ENCODE data around the gene TRABD2B. TPM values are rescaled to one million over a fixed set of nuclear protein-coding genes. Genes with fewer than 3 reads are reported as not detected.

The TRABD2B gene
- polyA plus RNA-seq, 1 donor, result 3.0 TPM

- Histone ChIP-seq H3K27ac (ENCODE audit: low read length) (no peak overlapping the region), H3K36me3 (ENCODE audit: control insufficient read depth, insufficient read depth, low read length) (peaks cover 10% of the 10 kb centered on the region), H3K9me3 (ENCODE audit: control insufficient read depth, low read depth, low read length) (no peaks in the 10 kb centered on the region), H3K4me3 (ENCODE audit: low read length) (no peak overlapping the region), H3K4me1 (ENCODE audit: control insufficient read depth, insufficient read depth, low read length) (no peaks in the 10 kb centered on the region), H3K27me3 (ENCODE audit: control insufficient read depth, insufficient read depth, low read length) (no peaks in the 10 kb centered on the region)
- DNase-seq, result no peak
- WGBS (ENCODE audit: insufficient coverage, low lambda C conversion rate), result no CpG with 5 or more reads among the region's 6 CpGs
Observed at GRCh38 chr1:47796626-47797025, 200.6 kb downstream of the TRABD2B start.

- H3K4me1 ChIP-seq (ENCODE audit: control insufficient read depth, insufficient read depth, low read length), result no peaks in the 10 kb centered on the region
Observed at GRCh38 chr1:47795102-47795501, 202.1 kb downstream of the TRABD2B start.

GRCh38 chr1:47794530-47794929 lies 202.7 kb downstream of the TRABD2B start:
- no peaks in the 10 kb centered on the region for H3K9me3 ChIP-seq (ENCODE audit: control insufficient read depth, low read depth, low read length)
- H3K4me1 ChIP-seq (ENCODE audit: control insufficient read depth, insufficient read depth, low read length), result no peaks in the 10 kb centered on the region
- no peak for DNase-seq
- no peak overlapping the region for H3K27ac ChIP-seq (ENCODE audit: low read length)
- no peaks in the 10 kb centered on the region for H3K27me3 ChIP-seq (ENCODE audit: control insufficient read depth, insufficient read depth, low read length)
- peaks cover 5% of the 10 kb centered on the region for H3K36me3 ChIP-seq (ENCODE audit: control insufficient read depth, insufficient read depth, low read length)
- no peak overlapping the region for H3K4me3 ChIP-seq (ENCODE audit: low read length)
- no CpG with 5 or more reads among the region's 9 CpGs for WGBS (ENCODE audit: insufficient coverage, low lambda C conversion rate)

More at GRCh38 chr1:47795102-47795501, 202.1 kb downstream of the TRABD2B start:
- Histone ChIP-seq H3K9me3 (ENCODE audit: control insufficient read depth, low read depth, low read length) (no peaks in the 10 kb centered on the region), H3K27me3 (ENCODE audit: control insufficient read depth, insufficient read depth, low read length) (no peaks in the 10 kb centered on the region), H3K36me3 (ENCODE audit: control insufficient read depth, insufficient read depth, low read length) (peaks cover 5% of the 10 kb centered on the region), H3K4me3 (ENCODE audit: low read length) (no peak overlapping the region), H3K27ac (ENCODE audit: low read length) (no peak overlapping the region)
- WGBS (ENCODE audit: insufficient coverage, low lambda C conversion rate), result no CpG with 5 or more reads among the region's 2 CpGs
- no peak for DNase-seq

GRCh38 chr1:47794081-47794480 lies 203.1 kb downstream of the TRABD2B start:
- WGBS (ENCODE audit: insufficient coverage, low lambda C conversion rate), result no CpG with 5 or more reads among the region's 5 CpGs
- Histone ChIP-seq H3K4me3 (ENCODE audit: low read length) (no peak overlapping the region), H3K9me3 (ENCODE audit: control insufficient read depth, low read depth, low read length) (no peaks in the 10 kb centered on the region), H3K27ac (ENCODE audit: low read length) (no peak overlapping the region), H3K27me3 (ENCODE audit: control insufficient read depth, insufficient read depth, low read length) (no peaks in the 10 kb centered on the region), H3K36me3 (ENCODE audit: control insufficient read depth, insufficient read depth, low read length) (peaks cover 5% of the 10 kb centered on the region), H3K4me1 (ENCODE audit: control insufficient read depth, insufficient read depth, low read length) (no peaks in the 10 kb centered on the region)
- DNase-seq, result no peak

- H3K9me3 ChIP-seq (ENCODE audit: control insufficient read depth, low read depth, low read length), result no peaks in the 10 kb centered on the region
- H3K4me1 ChIP-seq (ENCODE audit: control insufficient read depth, insufficient read depth, low read length), result no peaks in the 10 kb centered on the region
- no peak for DNase-seq
- H3K27me3 ChIP-seq (ENCODE audit: control insufficient read depth, insufficient read depth, low read length), result no peaks in the 10 kb centered on the region
- no peak overlapping the region for H3K4me3 ChIP-seq (ENCODE audit: low read length)
- no peak overlapping the region for H3K27ac ChIP-seq (ENCODE audit: low read length)
- H3K36me3 ChIP-seq (ENCODE audit: control insufficient read depth, insufficient read depth, low read length), result peaks cover 5% of the 10 kb centered on the region
Observed at GRCh38 chr1:47793563-47793962, 203.6 kb downstream of the TRABD2B start.

- no peak for DNase-seq
- Histone ChIP-seq H3K9me3 (ENCODE audit: control insufficient read depth, low read depth, low read length) (no peaks in the 10 kb centered on the region), H3K4me1 (ENCODE audit: control insufficient read depth, insufficient read depth, low read length) (no peaks in the 10 kb centered on the region), H3K36me3 (ENCODE audit: control insufficient read depth, insufficient read depth, low read length) (peaks cover 5% of the 10 kb centered on the region), H3K4me3 (ENCODE audit: low read length) (no peak overlapping the region), H3K27me3 (ENCODE audit: control insufficient read depth, insufficient read depth, low read length) (no peaks in the 10 kb centered on the region), H3K27ac (ENCODE audit: low read length) (no peak overlapping the region)
- whole genome bisulfite sequencing (ENCODE audit: insufficient coverage, low lambda C conversion rate), result no CpG with 5 or more reads among the region's 3 CpGs
Observed at GRCh38 chr1:47792779-47793178, 204.4 kb downstream of the TRABD2B start.

- no peak overlapping the region for H3K4me3 ChIP-seq (ENCODE audit: low read length)
- DNase-seq, result no peak
- no CpG with 5 or more reads among the region's 7 CpGs for WGBS (ENCODE audit: insufficient coverage, low lambda C conversion rate)
- H3K9me3 ChIP-seq (ENCODE audit: control insufficient read depth, low read depth, low read length), result no peaks in the 10 kb centered on the region
- H3K36me3 ChIP-seq (ENCODE audit: control insufficient read depth, insufficient read depth, low read length), result peaks cover 5% of the 10 kb centered on the region
- no peak overlapping the region for H3K27ac ChIP-seq (ENCODE audit: low read length)
- no peaks in the 10 kb centered on the region for H3K27me3 ChIP-seq (ENCODE audit: control insufficient read depth, insufficient read depth, low read length)
- H3K4me1 ChIP-seq (ENCODE audit: control insufficient read depth, insufficient read depth, low read length), result no peaks in the 10 kb centered on the region
Observed at GRCh38 chr1:47791879-47792608, 205.1 kb downstream of the TRABD2B start.

- no peaks in the 10 kb centered on the region for H3K27me3 ChIP-seq (ENCODE audit: control insufficient read depth, insufficient read depth, low read length)
- H3K9me3 ChIP-seq (ENCODE audit: control insufficient read depth, low read depth, low read length), result no peaks in the 10 kb centered on the region
- H3K36me3 ChIP-seq (ENCODE audit: control insufficient read depth, insufficient read depth, low read length), result peaks cover 5% of the 10 kb centered on the region
- WGBS (ENCODE audit: insufficient coverage, low lambda C conversion rate), result no CpG with 5 or more reads among the region's 4 CpGs
- H3K4me3 ChIP-seq (ENCODE audit: low read length), result no peak overlapping the region
- H3K27ac ChIP-seq (ENCODE audit: low read length), result no peak overlapping the region
- DNase-seq, result no peak
- H3K4me1 ChIP-seq (ENCODE audit: control insufficient read depth, insufficient read depth, low read length), result no peaks in the 10 kb centered on the region
Observed at GRCh38 chr1:47788761-47789160, 208.4 kb downstream of the TRABD2B start.

GRCh38 chr1:47787560-47787959 lies 209.6 kb downstream of the TRABD2B start:
- H3K4me3 ChIP-seq (ENCODE audit: low read length), result no peak overlapping the region
- peaks cover 5% of the 10 kb centered on the region for H3K36me3 ChIP-seq (ENCODE audit: control insufficient read depth, insufficient read depth, low read length)
- no peaks in the 10 kb centered on the region for H3K27me3 ChIP-seq (ENCODE audit: control insufficient read depth, insufficient read depth, low read length)
- no peaks in the 10 kb centered on the region for H3K4me1 ChIP-seq (ENCODE audit: control insufficient read depth, insufficient read depth, low read length)
- no peaks in the 10 kb centered on the region for H3K9me3 ChIP-seq (ENCODE audit: control insufficient read depth, low read depth, low read length)
- DNase-seq, result no peak
- no CpG with 5 or more reads among the region's 1 CpG for WGBS (ENCODE audit: insufficient coverage, low lambda C conversion rate)
- no peak overlapping the region for H3K27ac ChIP-seq (ENCODE audit: low read length)

GRCh38 chr1:47786316-47786715 lies 210.9 kb downstream of the TRABD2B start:
- Histone ChIP-seq H3K36me3 (ENCODE audit: control insufficient read depth, insufficient read depth, low read length) (peaks cover 3% of the 10 kb centered on the region), H3K27me3 (ENCODE audit: control insufficient read depth, insufficient read depth, low read length) (no peaks in the 10 kb centered on the region), H3K27ac (ENCODE audit: low read length) (no peak overlapping the region), H3K4me1 (ENCODE audit: control insufficient read depth, insufficient read depth, low read length) (no peaks in the 10 kb centered on the region), H3K9me3 (ENCODE audit: control insufficient read depth, low read depth, low read length) (no peaks in the 10 kb centered on the region), H3K4me3 (ENCODE audit: low read length) (no peak overlapping the region)
- DNase-seq, result no peak
- WGBS (ENCODE audit: insufficient coverage, low lambda C conversion rate), result no CpG with 5 or more reads among the region's 6 CpGs
